Endodermal cell (in vitro differentiated cells): ENCODE data around the gene SCNN1A. TPM values are rescaled to one million over a fixed set of nuclear protein-coding genes. Genes with fewer than 3 reads are reported as not detected.

Source experiments
- DNase-seq: peaks from one replicate; pipeline ENCODE4 v3.0.0-alpha.2; 2017
- H3K27ac ChIP-seq: 2 replicates; pipeline ENCODE4 v1.5.1; 2013; ENCODE audit warnings: mild to moderate bottlenecking, low read depth, low read length, moderate library complexity
- H3K27me3 ChIP-seq: 2 replicates; pipeline ENCODE4 v1.6.1; 2013; ENCODE audit warnings: mild to moderate bottlenecking, low read length, moderate library complexity; ENCODE audit not compliant: insufficient read depth, control insufficient read depth, poor library complexity, severe bottlenecking
- H3K36me3 ChIP-seq: 2 replicates; pipeline ENCODE4 v1.7.0; 2013; ENCODE audit warnings: mild to moderate bottlenecking, low read length, moderate library complexity; ENCODE audit not compliant: control insufficient read depth, insufficient read depth
- H3K4me1 ChIP-seq: one replicate; pipeline ENCODE4 v1.7.0; 2013; ENCODE audit warnings: low read length; ENCODE audit not compliant: control insufficient read depth, insufficient read depth
- H3K4me3 ChIP-seq: 2 replicates; pipeline ENCODE4 v1.5.1; 2013; ENCODE audit warnings: mild to moderate bottlenecking, low read length, moderate library complexity
- H3K9ac ChIP-seq: 2 replicates; pipeline ENCODE4 v1.6.1; 2013; ENCODE audit warnings: mild to moderate bottlenecking, low read length, moderate library complexity; ENCODE audit not compliant: poor library complexity, severe bottlenecking; ENCODE audit errors: extremely low read depth
- H3K9me3 ChIP-seq: 2 replicates; pipeline ENCODE4 v1.6.1; 2013; ENCODE audit warnings: mild to moderate bottlenecking, low read length, moderate library complexity; ENCODE audit not compliant: control insufficient read depth
- H3K27ac Mint-ChIP-seq: 2 replicates; pipeline ENCODE4 v1.8.0; 2020; ENCODE audit warnings: mixed read lengths
- H3K27me3 Mint-ChIP-seq: 2 replicates; pipeline ENCODE4 v1.8.0; 2021; ENCODE audit warnings: mild to moderate bottlenecking, mixed read lengths; ENCODE audit not compliant: insufficient read depth
- H3K36me3 Mint-ChIP-seq: 2 replicates; pipeline ENCODE4 v1.8.0; 2020; ENCODE audit warnings: low read depth, mixed read lengths
- H3K4me1 Mint-ChIP-seq: 2 replicates; pipeline ENCODE4 v1.8.0; 2020; ENCODE audit warnings: mixed read lengths
- H3K4me3 Mint-ChIP-seq: 2 replicates; pipeline ENCODE4 v1.8.0; 2020; ENCODE audit warnings: mild to moderate bottlenecking, moderate library complexity, mixed read lengths
- H3K9me3 Mint-ChIP-seq: 2 replicates; pipeline ENCODE4 v1.8.0; 2020; ENCODE audit warnings: mild to moderate bottlenecking, mixed read lengths
- WGBS, 2 experiments: methylation state at CpG; one replicate each; pipeline versions ENCODE4 v1.1.5 to v1.1.7; 2013; ENCODE audit warnings: missing lambda C conversion rate in 2 of 2, mixed read lengths in 1 of 2; ENCODE audit not compliant: insufficient coverage in 1 of 2, insufficient read length in 1 of 2; 5-methylcytosine and 5-hydroxymethylcytosine counted together
- total RNA-seq, 2 donors: library from RNA; stranded (reverse); fragmentation: NEBNext Ultra II Directional in 1 of 2; extraction: Animal tissue kit (Norgen Biotek cat#: 25700) in 1 of 2; gene quantifications; 2 replicates in 1 of 2; 3 replicates in 1 of 2; pipeline ENCODE4 v1.2.1, GENCODE V29; 2021
- TF ChIP-seq, protein P1 (sequence below): fragments of 200-600 bp; sonication (generic); conservative IDR thresholded peaks from 2 replicates; pipeline ENCODE4 v1.5.0; 2021; ENCODE audit warnings: antibody characterized with exemption, mild to moderate bottlenecking

SCNN1A gene
- total RNA-seq, 2 donors from 2014 or later = 32.1 to 87.7 TPM

GRCh38 chr12:6343518-6343917, 31.8 kb downstream of the SCNN1A start:
- Histone ChIP-seq H3K4me1 (peaks cover 3% of the 10 kb centered on the region), H3K9me3 (no peaks in the 10 kb centered on the region), H3K4me3 (no peak overlapping the region), H3K9ac (no peak overlapping the region), H3K27me3 (no peaks in the 10 kb centered on the region), H3K36me3 (no peaks in the 10 kb centered on the region), H3K27ac (no peak overlapping the region)
- no peaks in the 10 kb centered on the region for H3K9me3 Mint-ChIP-seq
- TF ChIP-seq, protein P1, sequence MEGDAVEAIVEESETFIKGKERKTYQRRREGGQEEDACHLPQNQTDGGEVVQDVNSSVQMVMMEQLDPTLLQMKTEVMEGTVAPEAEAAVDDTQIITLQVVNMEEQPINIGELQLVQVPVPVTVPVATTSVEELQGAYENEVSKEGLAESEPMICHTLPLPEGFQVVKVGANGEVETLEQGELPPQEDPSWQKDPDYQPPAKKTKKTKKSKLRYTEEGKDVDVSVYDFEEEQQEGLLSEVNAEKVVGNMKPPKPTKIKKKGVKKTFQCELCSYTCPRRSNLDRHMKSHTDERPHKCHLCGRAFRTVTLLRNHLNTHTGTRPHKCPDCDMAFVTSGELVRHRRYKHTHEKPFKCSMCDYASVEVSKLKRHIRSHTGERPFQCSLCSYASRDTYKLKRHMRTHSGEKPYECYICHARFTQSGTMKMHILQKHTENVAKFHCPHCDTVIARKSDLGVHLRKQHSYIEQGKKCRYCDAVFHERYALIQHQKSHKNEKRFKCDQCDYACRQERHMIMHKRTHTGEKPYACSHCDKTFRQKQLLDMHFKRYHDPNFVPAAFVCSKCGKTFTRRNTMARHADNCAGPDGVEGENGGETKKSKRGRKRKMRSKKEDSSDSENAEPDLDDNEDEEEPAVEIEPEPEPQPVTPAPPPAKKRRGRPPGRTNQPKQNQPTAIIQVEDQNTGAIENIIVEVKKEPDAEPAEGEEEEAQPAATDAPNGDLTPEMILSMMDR = no peak
- peak; percentile 72 for DNase-seq
- peaks cover 13% of the 10 kb centered on the region for H3K36me3 Mint-ChIP-seq
- peak overlapping the region; percentile 14 for H3K27ac Mint-ChIP-seq
- WGBS, 2 experiments = 52% methylated on average over 5 of the region's 5 CpGs; no CpG with 5 or more reads in 1 of the 2 experiments
- no peaks in the 10 kb centered on the region for H3K27me3 Mint-ChIP-seq
- no peak overlapping the region for H3K4me3 Mint-ChIP-seq
- peaks cover 36% of the 10 kb centered on the region for H3K4me1 Mint-ChIP-seq

GRCh38 chr12:6342140-6342889, 33.0 kb downstream of the SCNN1A start:
- peaks cover 7% of the 10 kb centered on the region for H3K4me1 ChIP-seq
- H3K9me3 ChIP-seq = no peaks in the 10 kb centered on the region
- peak overlapping the region; percentile 67 for H3K27ac ChIP-seq
- H3K4me3 ChIP-seq = peak overlapping the region; percentile 97
- 47 to 62% methylated on average over 3 to 7 of the region's 7 CpGs for WGBS, 2 experiments
- H3K9ac ChIP-seq = peak overlapping the region; percentile 72
- DNase-seq = peak; percentile 72
- Mint-ChIP-seq H3K4me3 (no peak overlapping the region), H3K9me3 (no peaks in the 10 kb centered on the region), H3K27ac (no peak overlapping the region), H3K36me3 (peaks cover 6% of the 10 kb centered on the region), H3K4me1 (peaks cover 36% of the 10 kb centered on the region), H3K27me3 (no peaks in the 10 kb centered on the region)
- H3K36me3 ChIP-seq = no peaks in the 10 kb centered on the region
- TF ChIP-seq, protein P1 = no peak
- H3K27me3 ChIP-seq = no peaks in the 10 kb centered on the region

- Mint-ChIP-seq H3K4me1 (peaks cover 36% of the 10 kb centered on the region), H3K36me3 (no peaks in the 10 kb centered on the region)
- peak; percentile 89 for DNase-seq
Measured at GRCh38 chr12:6341417-6342139, 33.8 kb downstream of the SCNN1A start, which contains the start of gene TNFRSF1A. TSS of gene TNFRSF1A (minus strand) at chr12:6342076. CDS start at chr12:6341814, 262 bp downstream.

More at GRCh38 chr12:6341417-6342139, 33.8 kb downstream of the SCNN1A start, which contains the start of gene TNFRSF1A:
- Histone ChIP-seq H3K27ac (peak within 1 kb of the TSS; percentile 67), H3K9me3 (no peaks in the 10 kb centered on the region), H3K36me3 (no peaks in the 10 kb centered on the region), H3K9ac (peak within 1 kb of the TSS; percentile 72), H3K27me3 (no peaks in the 10 kb centered on the region), H3K4me1 (peaks cover 14% of the 10 kb centered on the region), H3K4me3 (peak within 1 kb of the TSS; percentile 97)
- TF ChIP-seq, protein P1 = no peak
- Mint-ChIP-seq H3K4me3 (no peak within 1 kb of the TSS), H3K9me3 (no peaks in the 10 kb centered on the region), H3K27me3 (no peaks in the 10 kb centered on the region), H3K27ac (no peak within 1 kb of the TSS)
- 0% methylated on average over 10 to 21 of the region's 21 CpGs for WGBS, 2 experiments
